HG03196 (cell line): ENCODE measurements around the gene TMEM131.
"Not testable (repeated sequence)": the region's sequence is repeated elsewhere in the genome, so short reads cannot be mapped to it uniquely, and the experiment has no call there.

Experiments
- ATAC-seq: cut with Tn5 transposase; IDR thresholded peaks from one replicate; pipeline ENCODE4 v1.9.1; 2021; ENCODE audit not compliant: unreplicated experiment

Gene TMEM131

DNA sequence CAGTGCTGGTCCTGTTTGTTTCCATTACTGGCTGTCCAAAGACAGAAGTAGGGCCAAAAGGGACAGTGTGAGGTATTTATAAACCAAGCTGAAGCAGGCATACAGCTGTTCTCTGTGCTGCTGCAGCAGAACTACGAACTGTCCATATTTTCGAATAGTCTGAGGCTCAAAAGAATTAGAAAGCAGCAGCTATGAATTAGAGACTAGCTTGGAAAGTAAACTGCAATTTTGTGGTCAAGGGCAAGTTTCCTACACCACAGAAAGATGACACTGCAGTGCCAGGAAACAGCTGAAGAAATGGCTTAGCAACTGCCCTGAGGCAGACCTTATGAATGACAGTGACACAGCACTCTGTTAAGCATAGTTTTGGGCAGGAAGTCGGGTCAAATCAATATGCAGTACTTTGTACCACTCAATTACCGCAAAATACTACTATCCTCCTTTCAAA is 125.3 kb downstream of the TMEM131 start:
- peak; percentile 98 for ATAC-seq

DNA sequence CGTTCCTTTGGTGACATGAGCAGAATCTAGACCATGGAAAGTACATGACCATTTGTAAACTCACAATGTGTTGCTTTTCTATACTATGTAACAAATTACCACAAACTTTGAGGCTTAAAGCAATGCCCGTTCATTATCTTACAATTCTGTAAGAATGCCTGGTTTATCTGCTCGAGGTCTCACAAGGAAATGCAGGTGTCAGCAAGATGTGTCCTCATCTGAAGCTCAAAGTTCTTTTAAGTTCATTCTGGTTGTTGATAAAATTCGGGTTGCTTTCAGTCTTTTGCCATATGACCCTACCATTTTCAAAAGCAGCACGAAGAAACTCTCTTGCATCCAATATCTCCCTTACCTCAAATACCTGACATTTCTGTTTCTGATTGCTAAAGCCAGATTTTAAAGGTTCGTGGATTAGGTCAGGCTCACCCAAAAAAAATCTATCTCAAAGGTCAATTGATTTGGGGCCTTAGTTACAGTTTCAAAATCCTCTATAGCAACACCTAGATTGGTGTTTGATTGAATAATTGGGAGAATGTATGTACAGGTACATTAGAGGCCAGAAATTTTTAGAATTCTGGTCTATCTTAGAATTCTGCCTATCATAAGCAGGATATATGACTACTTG is 125.9 kb downstream of the TMEM131 start:
- no peak for ATAC-seq

DNA sequence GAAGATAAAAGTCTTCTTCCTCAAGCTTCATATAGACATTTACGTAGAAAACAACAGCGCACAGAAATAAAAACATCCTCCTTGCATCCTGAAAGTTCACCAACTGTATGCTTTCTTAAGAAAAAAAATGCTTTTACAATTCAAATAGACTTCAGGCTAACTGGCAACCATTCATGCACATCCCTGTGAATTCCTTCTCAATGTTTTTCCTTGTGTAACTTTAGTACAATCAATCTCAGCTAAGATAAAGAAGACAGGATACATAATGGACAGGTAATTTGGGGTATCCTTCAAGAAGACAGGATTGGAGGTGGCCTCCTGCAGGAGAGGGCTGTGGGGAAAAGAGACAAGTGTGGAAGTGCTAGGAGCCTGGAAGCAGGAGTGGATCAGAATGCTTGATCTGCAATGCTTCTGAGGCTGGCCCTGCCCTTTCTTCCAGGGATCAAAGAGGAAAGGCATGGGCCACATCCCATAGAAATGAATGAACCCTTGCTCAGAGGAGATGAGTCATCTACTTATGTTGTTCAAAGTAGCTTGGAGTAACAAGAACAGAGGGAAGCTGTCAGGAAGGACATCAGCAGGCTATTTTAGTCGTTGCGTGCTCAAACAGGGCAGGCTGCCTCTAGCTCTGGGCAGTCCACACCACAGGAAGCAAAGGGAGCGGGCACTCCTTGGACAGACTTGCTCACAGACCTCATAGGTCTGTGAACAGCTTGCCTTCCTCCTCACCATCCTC is 126.6 kb downstream of the TMEM131 start:
- ATAC-seq: no peak

DNA sequence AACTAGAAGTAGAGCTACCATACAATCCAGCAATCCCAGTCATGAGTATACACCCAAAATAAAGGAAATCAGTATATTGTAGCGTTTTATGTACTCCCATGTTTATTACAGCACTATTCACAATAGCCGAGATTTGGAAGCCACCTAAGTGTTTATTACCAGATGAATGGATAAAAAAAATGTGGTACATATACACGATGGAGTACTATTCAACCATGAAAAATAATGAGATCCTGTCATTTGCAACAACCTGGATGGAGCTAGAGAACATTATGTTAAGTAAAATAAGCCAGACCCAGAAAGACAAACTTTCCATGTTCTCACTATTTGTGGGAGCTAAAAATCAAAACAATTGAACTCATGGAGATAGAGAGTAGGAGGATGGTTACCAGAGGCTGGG is 131.9 kb downstream of the TMEM131 start:
- no peak for ATAC-seq

DNA sequence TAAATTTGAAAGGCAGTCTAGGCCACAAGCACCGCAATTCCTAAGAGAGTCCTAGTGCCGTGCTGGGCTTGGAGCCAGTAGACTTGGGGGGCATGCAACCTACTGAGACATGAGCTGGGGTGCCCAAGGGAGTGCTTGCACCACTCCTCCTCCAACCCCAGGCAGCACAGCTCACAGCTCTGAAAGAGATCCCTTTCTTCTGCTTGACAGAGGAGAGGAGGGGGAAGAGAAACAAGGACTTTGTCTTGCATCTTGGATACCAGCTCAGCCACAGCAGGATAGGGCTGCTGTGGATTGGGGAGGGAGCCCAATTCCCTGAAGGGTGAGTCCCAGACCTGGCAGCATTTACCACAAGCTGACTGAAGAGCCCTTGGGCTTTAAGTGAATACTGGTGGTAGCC is 134.6 kb downstream of the TMEM131 start:
- no peak for ATAC-seq

DNA sequence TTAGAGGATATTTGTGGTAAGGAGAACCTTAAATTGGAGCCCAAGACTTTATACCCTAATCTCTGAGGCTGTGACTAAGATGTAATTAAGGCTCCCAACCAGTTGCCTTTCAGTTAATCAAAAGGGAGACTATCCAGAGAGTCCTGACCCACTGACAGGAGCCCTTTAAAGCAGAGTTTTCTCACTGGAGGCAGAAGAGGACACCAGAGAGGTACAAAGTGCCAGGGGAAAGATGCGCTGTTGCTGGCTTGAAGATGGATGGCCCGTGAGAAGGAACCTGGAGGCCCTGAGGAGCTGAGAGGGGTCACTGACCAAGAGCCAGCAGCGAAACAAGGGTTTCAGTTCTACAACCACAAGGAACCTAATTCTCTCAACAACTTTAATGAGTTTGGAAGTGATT is 137.3 kb downstream of the TMEM131 start:
- no peak for ATAC-seq

DNA sequence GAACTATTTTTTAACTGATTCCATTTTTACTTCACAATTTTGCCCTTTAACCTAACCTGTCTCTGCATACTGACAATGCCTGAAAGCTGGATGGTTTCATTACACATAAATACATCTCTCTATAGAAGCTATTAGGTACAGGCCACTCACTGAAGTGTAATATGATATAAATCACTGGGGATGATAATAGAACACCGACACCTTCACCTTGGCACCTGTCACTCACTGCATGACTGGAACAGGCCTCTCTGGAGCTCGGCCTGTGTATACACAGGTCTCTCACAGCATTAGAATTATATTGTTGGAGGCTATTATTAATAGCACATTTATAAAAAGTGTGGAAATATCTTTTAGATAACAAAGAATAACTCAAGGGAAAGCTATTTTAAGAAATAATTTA is 138.2 kb downstream of the TMEM131 start:
- ATAC-seq: no peak

DNA sequence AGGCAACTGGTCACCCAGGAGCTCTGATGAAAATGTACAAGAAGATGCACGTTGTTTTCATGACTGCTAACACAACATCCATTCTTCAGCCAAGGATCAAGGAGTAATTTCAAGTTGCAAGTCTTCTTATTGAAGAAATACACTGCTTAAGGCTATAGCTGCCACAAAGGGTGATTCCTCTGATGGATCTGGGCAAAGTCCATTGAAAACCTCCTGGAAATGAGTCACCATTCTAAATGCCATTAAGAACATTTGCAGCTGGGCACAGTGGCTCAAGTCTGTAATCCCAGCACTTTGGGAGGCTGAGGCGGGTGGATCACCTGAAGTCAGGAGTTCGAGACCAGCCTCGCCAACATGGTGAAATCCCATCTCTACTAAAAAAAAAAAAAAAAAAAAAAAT is 142.7 kb downstream of the TMEM131 start:
- ATAC-seq: not testable (repeated sequence)

DNA sequence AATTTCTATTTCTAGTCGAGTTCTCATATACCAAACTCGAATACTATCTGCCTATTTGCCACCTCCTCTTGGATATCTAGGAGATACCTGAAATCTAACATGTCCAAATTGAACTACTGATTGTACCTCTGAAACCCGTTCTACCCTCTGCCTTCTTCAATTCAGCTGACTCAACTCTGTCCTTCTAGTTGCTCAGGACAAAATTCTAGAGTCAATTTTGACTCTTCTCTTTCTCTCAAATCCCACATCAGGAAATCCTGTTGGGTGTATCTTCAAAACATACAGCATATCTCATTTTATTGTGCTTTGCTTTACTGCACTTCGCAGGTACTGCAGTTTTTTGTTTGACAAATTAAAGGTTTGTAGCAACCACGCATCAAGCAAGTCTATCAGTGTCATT is 144.6 kb downstream of the TMEM131 start:
- no peak for ATAC-seq

DNA sequence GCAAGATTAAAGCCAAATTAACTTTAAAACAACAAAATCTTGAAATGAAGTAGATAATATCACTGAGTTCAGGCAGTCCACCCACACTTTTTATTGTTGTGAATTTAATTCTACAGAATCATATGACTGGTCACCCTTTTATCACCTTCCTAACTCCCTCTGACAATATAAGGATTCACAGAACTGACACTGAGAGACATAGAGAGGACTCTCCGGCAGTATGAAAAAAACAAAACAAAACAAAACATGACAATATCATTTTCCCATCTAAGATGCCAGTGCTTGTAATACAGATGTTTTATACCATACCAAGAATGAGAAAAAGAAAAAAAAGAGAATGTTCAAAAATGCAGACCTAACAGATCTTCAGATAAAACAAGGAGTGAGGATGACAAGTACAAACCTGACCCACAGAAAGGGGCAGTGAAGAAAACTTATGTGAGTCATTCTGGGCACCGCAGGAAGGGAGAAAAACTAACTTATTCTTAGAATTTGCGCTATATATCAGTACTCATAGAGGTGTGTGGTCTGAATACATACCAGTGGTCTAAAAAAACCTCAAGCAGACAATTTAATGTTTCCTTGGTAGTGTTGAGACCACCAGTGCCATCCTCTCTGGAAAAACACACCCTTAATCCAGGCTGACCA is 145.7 kb downstream of the TMEM131 start:
- no peak for ATAC-seq

DNA sequence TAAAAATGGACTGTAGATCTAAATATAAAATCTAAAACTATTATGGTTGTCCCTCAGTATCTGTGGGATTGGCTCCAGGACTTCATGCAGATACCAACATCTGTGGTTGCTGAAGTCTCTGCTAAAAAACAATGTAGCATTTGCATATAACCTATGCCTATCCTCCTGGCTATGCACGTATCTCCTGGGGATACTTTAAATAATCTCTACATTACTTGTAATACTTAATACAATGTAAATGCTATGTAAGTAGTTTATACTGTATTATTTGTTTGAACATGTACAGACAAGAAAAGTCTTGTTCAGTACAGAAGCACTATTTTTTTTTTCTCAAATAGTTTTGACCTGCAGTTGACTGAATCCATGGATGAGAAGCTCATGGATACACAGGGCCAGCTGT is 147.4 kb downstream of the TMEM131 start:
- no peak for ATAC-seq

DNA sequence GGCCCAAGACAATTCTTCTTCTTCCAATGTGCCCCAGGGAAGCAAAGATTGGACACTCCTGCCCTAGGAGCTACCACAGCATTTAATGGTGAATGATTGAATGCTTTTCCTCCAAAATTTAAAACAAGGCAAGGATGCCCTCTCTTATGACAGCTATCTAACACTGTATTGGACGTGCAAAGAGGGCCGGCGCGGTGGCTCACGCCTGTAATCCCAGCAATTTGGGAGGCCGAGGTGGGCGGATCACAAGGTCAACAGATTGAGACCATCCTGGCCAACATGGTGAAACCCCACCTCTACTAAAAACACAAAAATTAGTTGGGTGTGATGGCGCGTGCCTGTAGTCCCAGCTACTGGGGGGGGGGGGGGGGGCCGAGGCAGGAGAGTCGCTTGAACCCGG is 149.0 kb downstream of the TMEM131 start:
- ATAC-seq: not testable (repeated sequence)

DNA sequence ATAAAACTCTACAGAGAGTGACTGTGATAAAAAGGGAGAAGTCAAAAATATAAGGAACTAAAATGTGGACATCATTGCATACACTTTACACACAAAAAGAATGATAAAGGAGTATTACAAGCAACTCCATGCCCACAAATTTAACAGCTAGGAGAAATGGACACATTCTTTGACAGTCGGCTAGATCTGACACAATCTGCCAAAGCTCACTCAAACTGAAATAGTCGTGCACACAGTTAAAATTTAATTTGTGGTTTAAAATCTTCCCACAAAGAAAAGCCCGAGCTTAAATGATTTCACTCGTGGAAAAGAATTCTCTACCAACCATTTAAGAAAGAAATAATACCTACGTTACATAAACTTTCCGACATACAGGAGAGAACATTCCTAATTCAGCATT is 149.9 kb downstream of the TMEM131 start:
- no peak for ATAC-seq

DNA sequence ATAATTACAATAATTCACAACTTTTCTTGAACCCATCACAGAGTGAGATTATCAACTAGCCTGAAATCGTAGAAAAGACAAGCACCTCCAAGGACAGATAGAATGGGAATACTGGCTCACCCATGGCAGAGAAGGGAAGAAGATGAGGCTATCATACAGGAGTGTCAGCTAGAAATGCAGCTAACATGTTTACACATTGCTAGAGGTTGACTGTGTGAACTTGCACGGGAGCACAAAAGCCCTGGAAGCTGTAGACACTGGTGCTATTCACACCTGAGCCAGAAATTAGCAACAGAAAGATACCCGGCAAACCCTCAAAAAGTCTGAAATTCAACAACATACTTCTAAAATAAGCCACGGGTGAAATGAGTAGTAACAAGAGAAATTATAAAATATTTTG is 150.6 kb downstream of the TMEM131 start:
- no peak for ATAC-seq

DNA sequence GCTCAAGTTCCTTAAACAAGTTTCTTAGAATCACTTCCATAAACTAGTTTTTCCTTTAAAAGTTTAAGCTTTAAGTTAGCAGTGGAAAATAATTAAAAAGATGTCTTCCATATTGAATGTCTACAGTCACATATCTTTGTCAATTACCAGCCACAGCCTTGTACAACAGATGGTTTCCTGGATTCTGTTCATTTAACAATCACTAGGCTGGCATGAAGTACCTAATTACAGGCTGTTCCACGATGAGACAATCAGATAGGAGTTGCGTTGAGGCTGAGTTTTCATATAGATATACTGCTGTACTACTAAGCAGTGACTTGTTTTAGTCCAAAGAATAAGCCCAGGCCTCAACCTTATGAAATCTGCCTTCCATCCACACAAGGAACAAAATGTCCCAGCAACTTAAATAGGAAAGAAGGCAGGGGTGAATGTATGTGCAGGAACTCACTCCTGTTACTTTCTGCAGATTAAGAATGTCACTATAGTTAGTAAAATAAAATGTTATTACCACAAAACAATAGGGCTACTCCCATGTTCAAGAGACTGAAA is 151.4 kb downstream of the TMEM131 start:
- no peak for ATAC-seq

DNA sequence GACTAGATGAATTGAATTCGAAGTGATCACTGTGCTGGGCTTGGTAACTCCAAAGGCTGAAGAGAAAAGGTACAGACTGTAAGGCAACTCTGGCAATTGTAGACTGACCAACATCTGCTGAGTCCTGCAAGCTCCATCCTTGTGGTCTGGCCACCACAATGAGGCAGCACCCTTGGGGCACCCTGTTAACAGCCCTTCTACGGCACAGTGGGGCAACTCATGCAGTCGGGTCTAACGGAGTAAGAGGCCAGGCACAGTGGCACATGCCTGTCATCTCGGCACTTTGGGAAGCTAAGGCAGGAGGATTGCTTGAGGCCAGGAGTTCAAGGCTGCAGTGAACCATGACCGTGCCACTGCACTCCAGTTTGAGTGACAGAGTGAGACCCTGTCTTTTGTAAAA is 155.6 kb downstream of the TMEM131 start:
- no peak for ATAC-seq

DNA sequence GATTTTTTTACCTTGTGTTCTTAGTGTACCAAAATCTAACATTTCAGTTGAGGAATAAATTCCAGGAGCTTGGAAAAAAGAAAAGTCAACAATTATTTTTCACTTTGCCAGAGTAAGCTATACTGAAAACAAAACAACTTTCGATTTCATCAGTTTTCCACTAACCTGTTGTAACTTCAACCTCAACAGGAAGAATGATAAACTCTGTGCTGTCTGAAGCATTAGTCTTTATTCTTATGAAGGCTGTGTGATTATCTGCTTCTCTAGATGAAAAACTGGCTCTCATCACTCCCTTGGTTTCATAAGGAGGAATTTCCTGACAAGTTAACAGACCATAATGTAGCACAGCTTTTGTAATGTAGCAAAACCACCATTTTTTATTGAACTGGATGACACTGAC is 161.1 kb downstream of the TMEM131 start:
- ATAC-seq: no peak

DNA sequence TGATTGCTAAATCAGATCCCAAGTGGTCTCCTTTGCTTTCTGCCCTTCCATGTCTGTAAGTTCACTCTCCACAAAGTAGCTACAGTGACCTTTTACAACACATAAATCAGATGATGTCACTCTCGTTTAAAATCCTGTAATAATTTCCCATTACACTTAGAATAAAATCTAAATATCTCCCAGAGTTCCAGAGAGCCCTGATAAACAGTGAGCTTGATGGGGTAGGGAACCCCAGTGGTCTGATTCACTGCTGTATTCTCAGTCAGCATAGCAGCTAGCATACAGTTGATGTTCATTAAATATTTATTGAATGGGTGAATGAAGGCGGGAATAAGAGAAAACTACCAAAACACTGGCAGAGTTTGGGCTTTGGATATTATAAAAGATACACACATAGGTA is 164.6 kb downstream of the TMEM131 start:
- ATAC-seq: no peak

DNA sequence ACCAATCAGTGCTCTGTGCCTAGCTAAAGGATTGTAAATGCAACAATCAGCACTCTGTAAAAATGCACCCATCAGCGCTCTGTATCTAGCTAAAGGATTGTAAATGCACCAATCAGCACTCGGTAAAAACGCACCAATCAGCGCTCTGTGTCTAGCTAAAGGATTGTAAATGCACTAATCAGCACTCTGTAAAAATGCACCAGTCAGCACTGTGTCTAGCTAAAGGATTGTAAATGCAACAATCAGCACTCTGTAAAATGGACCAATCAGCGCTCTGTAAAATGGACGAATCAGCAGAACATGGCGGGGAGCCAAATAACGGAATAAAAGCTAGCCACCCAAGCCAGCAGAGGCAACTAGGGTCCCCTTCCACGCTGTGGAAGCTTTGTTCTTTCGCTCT is 166.5 kb downstream of the TMEM131 start:
- ATAC-seq: not testable (repeated sequence)

DNA sequence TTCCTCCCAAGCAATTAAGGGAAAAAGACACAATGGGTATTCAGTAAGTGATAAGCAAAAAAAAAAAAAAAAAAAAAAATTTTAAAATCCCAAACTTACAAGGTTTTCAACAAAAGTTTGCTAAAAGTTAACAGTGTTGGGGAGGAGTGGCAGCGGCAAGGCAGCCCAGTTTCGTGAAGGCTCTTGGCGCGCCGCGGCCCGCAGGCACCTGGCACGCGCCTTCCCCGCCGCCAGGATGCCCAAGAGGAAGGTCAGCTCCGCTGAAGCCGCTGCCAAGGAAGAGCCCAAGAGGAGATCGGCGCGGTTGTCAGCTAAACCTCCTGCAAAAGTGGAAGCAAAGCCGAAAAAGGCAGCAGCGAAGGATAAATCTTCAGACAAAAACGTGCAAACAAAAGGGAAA is 168.7 kb downstream of the TMEM131 start:
- ATAC-seq: not testable (repeated sequence)

DNA sequence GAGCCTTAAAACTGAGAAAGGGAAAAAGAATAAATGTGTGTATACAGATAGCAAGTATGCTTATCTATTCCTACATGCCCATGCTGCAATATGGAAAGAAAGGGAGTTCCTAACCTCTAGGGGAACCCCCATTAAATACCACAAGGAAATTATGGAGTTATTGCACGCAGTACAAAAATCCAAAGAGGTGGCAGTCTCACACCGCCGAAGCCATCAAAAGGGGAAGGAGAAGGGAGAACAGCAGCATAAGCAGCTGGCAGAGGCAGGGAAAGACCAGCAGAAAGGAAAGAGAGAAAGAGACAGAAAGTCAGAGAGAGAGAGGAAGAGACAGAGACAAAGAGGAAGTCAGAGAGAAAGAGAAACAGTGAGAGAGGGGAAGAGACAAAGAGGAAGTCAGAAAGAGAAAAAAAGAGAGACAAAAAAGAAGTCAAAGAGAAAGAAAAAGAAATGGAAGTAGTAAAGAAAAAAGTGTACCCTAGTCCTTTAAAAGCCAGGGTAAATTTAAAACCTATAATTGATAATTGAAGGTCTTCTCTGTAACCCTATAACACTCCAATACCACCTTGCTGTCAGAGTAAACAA is 169.4 kb downstream of the TMEM131 start:
- ATAC-seq: not testable (repeated sequence)

DNA sequence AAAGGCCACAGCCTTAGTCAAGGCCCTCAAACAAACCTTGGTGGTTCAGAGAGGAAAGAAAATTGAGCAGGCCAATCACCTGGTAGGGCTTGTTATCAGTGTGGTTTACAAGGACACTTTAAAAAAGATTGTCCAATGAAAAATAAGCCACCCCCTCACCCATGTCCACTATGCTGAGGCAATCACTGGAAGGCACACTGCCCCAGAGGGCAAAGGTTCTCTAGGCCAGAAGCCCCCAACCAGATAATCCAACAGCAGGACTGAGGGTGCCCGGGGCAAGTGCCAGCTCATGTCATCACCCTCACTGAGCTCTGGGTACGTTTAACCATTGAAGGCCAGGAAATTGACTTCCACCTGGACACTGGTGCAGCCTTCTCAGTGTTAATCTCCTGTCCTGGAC is 171.7 kb downstream of the TMEM131 start:
- not testable (repeated sequence) for ATAC-seq
